Measurements from ENCODE around the gene WDR17.

DNA sequence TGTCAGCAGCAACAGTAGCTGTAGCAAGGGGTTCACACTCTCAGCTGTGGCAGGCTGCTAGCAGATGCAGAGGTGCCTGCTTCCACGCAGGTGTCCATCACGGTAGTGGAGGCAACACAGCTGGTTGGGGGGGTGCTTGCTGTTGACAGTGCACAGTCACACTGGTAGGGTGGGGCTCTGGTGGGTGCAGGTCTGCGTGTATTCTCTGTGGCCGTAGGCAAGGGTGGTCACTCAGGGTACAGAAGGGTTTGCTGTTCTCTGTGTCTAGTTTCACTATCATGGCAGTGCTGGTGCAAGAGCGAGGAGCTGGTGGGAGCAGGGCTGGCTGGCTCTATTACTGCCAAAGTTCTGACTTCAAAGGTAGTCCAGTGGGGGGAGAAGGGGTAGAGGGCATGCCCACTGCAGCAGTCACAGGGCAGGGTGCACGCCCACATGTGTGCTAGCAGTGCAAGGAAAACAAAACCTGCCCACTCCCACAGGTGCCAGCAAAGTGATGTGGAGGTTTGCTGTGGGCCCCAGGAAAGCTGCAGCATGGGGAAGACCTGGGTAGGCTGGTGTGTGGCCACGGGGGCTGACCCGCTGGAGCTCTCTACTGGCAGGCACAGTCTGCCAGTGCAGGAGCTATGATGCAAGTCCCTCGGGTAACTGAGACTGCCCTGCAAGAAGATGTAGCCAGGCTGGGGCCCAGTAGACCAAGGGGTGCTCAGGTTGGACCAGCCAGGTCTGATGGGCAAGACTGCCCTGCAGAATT is 21.6 kb upstream of the WDR17 start:
- TF ChIP-seq YY1 (IDR thresholded peaks at IDR 0.05; ENCODE audit: insufficient read depth, insufficient read length), result no peak
- no peak for TF ChIP-seq ZNF274 (IDR thresholded peaks at IDR 0.05; ENCODE audit: low read depth, low read length)
